Erythroblast (primary cell): ENCODE measurements around the gene SOCS6.
"Not testable (repeated sequence)": the region's sequence is repeated elsewhere in the genome, so short reads cannot be mapped to it uniquely, and the experiment has no call there.

ENCODE experiments used
- GATA1 ChIP-seq: IDR thresholded peaks from 2 replicates; pipeline ENCODE4 v1.6.1; 2011; ENCODE audit warnings: low read depth, mild to moderate bottlenecking, control low read depth, low read length, moderate library complexity
- POLR2A ChIP-seq: IDR thresholded peaks from 2 replicates; pipeline ENCODE4 v1.6.1; 2011; ENCODE audit warnings: mild to moderate bottlenecking, low read length

- TF ChIP-seq POLR2A, GATA1: not testable (repeated sequence)
Observed at GRCh38 chr18:70249861-70250260, 39.0 kb upstream of the SOCS6 start.
